Measurements from ENCODE around the gene NOLC1.

DNA sequence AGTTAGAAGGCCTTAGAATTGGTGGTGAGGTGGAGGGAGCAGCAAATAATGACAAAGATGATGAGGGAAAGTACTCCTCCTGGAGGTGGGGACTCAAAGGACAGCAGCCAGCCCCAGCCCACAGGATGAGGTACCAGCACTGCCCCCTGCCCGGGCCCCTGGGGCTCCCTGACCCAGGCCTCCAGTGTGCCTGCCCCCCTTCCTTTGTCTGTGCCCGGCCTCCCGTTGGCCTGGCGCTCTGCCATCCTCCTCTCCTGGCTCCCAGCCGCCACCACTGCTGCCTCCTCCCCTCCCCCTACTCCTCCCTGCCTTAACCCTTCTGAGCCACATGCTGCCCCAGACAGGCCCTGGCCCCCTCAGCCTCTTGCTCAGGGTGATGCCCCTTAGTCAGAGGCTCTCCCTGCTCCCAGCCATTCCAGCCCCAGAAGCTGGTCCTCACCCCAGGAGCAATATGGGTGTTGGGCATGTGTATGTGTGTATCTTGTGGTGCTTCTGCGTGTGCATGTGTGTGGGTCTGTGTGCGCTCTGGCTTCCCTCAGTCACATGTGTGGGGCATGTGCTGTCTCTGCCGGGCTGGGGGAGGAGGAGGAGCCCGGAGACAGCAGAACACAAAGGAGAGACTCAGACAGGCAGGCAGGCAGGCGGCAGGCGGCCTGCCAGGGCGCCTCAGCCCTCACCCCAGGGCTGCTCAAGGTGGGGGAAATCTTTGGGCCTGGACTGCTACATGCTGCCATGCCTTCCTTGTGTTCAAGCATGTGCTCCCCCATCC, 34.6 kb upstream of the NOLC1 start:
- TF ChIP-seq CTCF (IDR thresholded peaks at IDR 0.05) (peak in 1 of 3 experiments; percentile 12), POLR2AphosphoS5 (IDR thresholded peaks at IDR 0.05) (peak; percentile 40 to 58), POLR2A (IDR thresholded peaks at IDR 0.05; ENCODE audit: low read depth) (no peak), EP300 (IDR thresholded peaks at IDR 0.05) (no peak)
